RWPE2 (cell line): Measurements from ENCODE around the gene SNX20.

Experiments
- ATAC-seq: fragments of 200-7000 bp; cut with Tn5 transposase; 3 replicates; pipeline ENCODE4 v1.9.1; 2021; ENCODE audit warnings: low read depth
- DNase-seq: peaks from one replicate; pipeline ENCODE4 v3.0.0-alpha.2; 2020; ENCODE audit warnings: low spot score
- H3K27ac ChIP-seq: fragments of 450-650 bp; 2 replicates; pipeline ENCODE4 v1.5.1; 2017; ENCODE audit warnings: mild to moderate bottlenecking; ENCODE audit not compliant: poor library complexity, severe bottlenecking
- H3K27me3 ChIP-seq: fragments of 250-450 bp; sonication (Bioruptor Pico); 2 replicates; pipeline ENCODE4 v1.5.1; 2021; ENCODE audit warnings: mild to moderate bottlenecking, moderate library complexity; ENCODE audit not compliant: insufficient read depth, poor library complexity, severe bottlenecking
- H3K36me3 ChIP-seq: fragments of 250-450 bp; sonication (Bioruptor Pico); 2 replicates; pipeline ENCODE4 v1.5.1; 2020; ENCODE audit warnings: low read depth, mild to moderate bottlenecking, moderate library complexity
- H3K4me1 ChIP-seq: fragments of 250-450 bp; sonication (Bioruptor Pico); 2 replicates; pipeline ENCODE4 v1.5.1; 2021; ENCODE audit warnings: mild to moderate bottlenecking, moderate library complexity; ENCODE audit not compliant: insufficient read depth, poor library complexity, severe bottlenecking
- H3K4me3 ChIP-seq: fragments of 250-450 bp; sonication (Bioruptor Pico); 2 replicates; pipeline ENCODE4 v1.5.1; 2021; ENCODE audit warnings: mild to moderate bottlenecking, moderate library complexity; ENCODE audit not compliant: severe bottlenecking
- H3K9me3 ChIP-seq: fragments of 250-450 bp; sonication (Bioruptor Pico); 2 replicates; pipeline ENCODE4 v1.5.1; 2021; ENCODE audit warnings: mild to moderate bottlenecking, moderate library complexity; ENCODE audit not compliant: severe bottlenecking
- TF ChIP-seq, protein P1 (sequence below): fragments of 450-650 bp; IDR thresholded peaks from one replicate; pipeline ENCODE4 v1.5.1; 2017; ENCODE audit warnings: mild to moderate bottlenecking, moderate library complexity; ENCODE audit not compliant: poor library complexity, severe bottlenecking

Gene SNX20

GRCh38 chr16:50705436-50706110 is 24.5 kb upstream of the SNX20 start:
- Histone ChIP-seq H3K27ac (no peak overlapping the region), H3K4me3 (no peak overlapping the region), H3K9me3 (peaks cover 11% of the 10 kb centered on the region), H3K4me1 (no peaks in the 10 kb centered on the region), H3K36me3 (no peaks in the 10 kb centered on the region), H3K27me3 (no peaks in the 10 kb centered on the region)
- no peak for ATAC-seq
- DNase-seq: no peak
- TF ChIP-seq, protein P1, sequence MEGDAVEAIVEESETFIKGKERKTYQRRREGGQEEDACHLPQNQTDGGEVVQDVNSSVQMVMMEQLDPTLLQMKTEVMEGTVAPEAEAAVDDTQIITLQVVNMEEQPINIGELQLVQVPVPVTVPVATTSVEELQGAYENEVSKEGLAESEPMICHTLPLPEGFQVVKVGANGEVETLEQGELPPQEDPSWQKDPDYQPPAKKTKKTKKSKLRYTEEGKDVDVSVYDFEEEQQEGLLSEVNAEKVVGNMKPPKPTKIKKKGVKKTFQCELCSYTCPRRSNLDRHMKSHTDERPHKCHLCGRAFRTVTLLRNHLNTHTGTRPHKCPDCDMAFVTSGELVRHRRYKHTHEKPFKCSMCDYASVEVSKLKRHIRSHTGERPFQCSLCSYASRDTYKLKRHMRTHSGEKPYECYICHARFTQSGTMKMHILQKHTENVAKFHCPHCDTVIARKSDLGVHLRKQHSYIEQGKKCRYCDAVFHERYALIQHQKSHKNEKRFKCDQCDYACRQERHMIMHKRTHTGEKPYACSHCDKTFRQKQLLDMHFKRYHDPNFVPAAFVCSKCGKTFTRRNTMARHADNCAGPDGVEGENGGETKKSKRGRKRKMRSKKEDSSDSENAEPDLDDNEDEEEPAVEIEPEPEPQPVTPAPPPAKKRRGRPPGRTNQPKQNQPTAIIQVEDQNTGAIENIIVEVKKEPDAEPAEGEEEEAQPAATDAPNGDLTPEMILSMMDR: no peak

DNA sequence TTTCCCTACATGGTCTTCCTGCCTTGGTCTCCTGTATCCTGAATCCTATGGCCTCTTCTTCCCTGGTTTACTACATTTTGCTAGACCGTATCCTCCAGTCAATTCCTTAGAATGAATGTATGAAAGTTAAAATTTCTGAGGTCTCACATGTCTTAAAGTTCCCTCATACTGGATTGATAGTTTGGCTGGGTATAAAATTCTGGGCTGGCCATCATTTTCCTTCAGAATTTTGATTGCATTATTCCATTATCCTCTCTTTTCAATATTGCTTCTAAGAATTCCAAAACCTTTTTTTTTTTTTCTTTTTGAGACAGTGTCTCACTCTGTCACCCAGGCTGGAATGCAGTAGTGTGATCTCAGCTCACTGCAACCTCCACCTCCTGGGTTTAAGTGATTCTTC is 23.1 kb upstream of the SNX20 start:
- no peak for ATAC-seq
- Histone ChIP-seq H3K4me1 (peaks cover 4% of the 10 kb centered on the region), H3K27ac (no peak overlapping the region), H3K27me3 (no peaks in the 10 kb centered on the region), H3K9me3 (peaks cover 11% of the 10 kb centered on the region), H3K4me3 (no peak overlapping the region), H3K36me3 (no peaks in the 10 kb centered on the region)
- TF ChIP-seq, protein P1: no peak
- no peak for DNase-seq

DNA sequence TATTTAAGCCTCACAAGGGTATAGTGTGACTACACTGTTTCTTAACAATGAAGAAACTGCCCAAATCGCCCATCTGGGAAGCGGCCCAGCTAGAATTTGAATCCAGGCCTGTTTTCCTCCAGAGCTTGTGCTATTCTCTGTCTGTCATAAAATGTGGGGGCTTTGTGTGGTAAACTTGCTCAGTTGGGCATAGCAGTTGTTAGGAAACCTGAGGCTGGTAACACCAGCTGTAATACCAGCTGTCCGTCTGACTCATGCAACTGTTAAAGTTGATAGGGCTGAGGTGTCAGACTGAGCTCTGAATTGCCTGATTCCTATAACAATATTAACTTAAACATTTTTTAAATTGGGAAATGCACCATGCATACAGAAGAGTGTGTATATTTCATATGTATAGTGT is 21.6 kb upstream of the SNX20 start:
- Histone ChIP-seq H3K36me3 (no peaks in the 10 kb centered on the region), H3K4me3 (no peak overlapping the region), H3K27ac (no peak overlapping the region), H3K27me3 (no peaks in the 10 kb centered on the region), H3K4me1 (peaks cover 11% of the 10 kb centered on the region), H3K9me3 (peaks cover 11% of the 10 kb centered on the region)
- TF ChIP-seq, protein P1: no peak
- ATAC-seq: peak; percentile 44; the same call in 1 of the 3 replicates
- no peak for DNase-seq

- DNase-seq (peak; percentile 85), ATAC-seq (peak; percentile 81)
- peaks cover 28% of the 10 kb centered on the region for H3K4me1 ChIP-seq
- H3K36me3 ChIP-seq: no peaks in the 10 kb centered on the region
- H3K27me3 ChIP-seq: no peaks in the 10 kb centered on the region
- TF ChIP-seq, protein P1: no peak
- peaks cover 9% of the 10 kb centered on the region for H3K9me3 ChIP-seq
- peak overlapping the region; percentile 11 for H3K27ac ChIP-seq
- H3K4me3 ChIP-seq: no peak overlapping the region
Observed at GRCh38 chr16:50699326-50700159, 18.4 kb upstream of the SNX20 start.
